ENCODE measurements around the gene CSRP1. TPM values are rescaled to one million over a fixed set of nuclear protein-coding genes. Genes with fewer than 3 reads are reported as not detected.

Gene CSRP1
- total and polyA plus RNA-seq, 9 of the 15 experiments (the other 6 are each of a cell fraction or from before 2014, with no cell fraction given), result 6.8 to 39.4 (median 23.7) TPM

- no peak for ATAC-seq
- no peak overlapping the region for H3K27ac ChIP-seq (ENCODE audit: extremely low read depth, low read depth, low read length)
- H3K79me2 ChIP-seq (ENCODE audit: control insufficient read depth, insufficient read depth, low read length), result no peaks in the 10 kb centered on the region
- no peaks in the 10 kb centered on the region for H3K9me3 ChIP-seq (replicated peaks; ENCODE audit: control insufficient read depth, insufficient read depth, low read depth, low read length)
- no peaks in the 10 kb centered on the region for H3K36me3 ChIP-seq (ENCODE audit: control insufficient read depth, insufficient read depth, low read length)
- H3K4me3 ChIP-seq, result no peak overlapping the region
- intact Hi-C loops (cut with micrococcal nuclease) (no loop called here), in situ Hi-C loops (cut with MboI) (no loop called here)
- H2AFZ ChIP-seq (ENCODE audit: low read depth, low read length), result no peak overlapping the region
- no peak for FAIRE-seq
- no peak overlapping the region for H3K4me2 ChIP-seq (ENCODE audit: insufficient read depth, low read length)
- no TSS peak for BruUV-seq (replicated peaks)
- H3K27me3 ChIP-seq (ENCODE audit: control insufficient read depth in 2 of 2, insufficient read depth in 2 of 2, low read length in 2 of 2), result peaks cover 0 to 6% of the 10 kb centered on the region in 2 experiments; a peak in 2 of 5 replicates
- CTCF ChIA-PET (ENCODE audit: low intra/inter-chr PET ratio), result interaction anchor here (1.2 kb wide), 1 partner anchor 15 kb away, joined by 3 read pairs; no protein-coding TSS in a partner anchor
- DNase-seq (ENCODE audit: extremely low read depth in 1 of 4, low spot score in 3 of 4), result no peak
- H3K4me1 ChIP-seq (replicated peaks in 1 of 2; ENCODE audit: control insufficient read depth in 2 of 2, insufficient read depth in 2 of 2, low read length in 2 of 2), result peaks cover 0 to 3% of the 10 kb centered on the region in 2 experiments; a peak in 2 of 5 replicates
- no peaks in the 10 kb centered on the region for H4K20me1 ChIP-seq (replicated peaks; ENCODE audit: control insufficient read depth, insufficient read depth, low read length)
- POLR2A ChIA-PET, result no interaction called here
- H3K9me1 ChIP-seq (ENCODE audit: control insufficient read depth, insufficient read depth, low read length), result no peaks in the 10 kb centered on the region
- H3K9ac ChIP-seq (ENCODE audit: insufficient read depth in 1 of 2, low read depth in 2 of 2, low read length in 2 of 2), result no peak overlapping the region
- 12% methylated on average over 5 of the region's 5 CpGs for WGBS (ENCODE audit: insufficient coverage, low coverage, missing lambda C conversion rate)
- TF ChIP-seq ZNF512 (tag; IDR thresholded peaks at IDR 0.05) (no peak), ZNF445 (CRISPR knock-in tag; IDR thresholded peaks at IDR 0.05; ENCODE audit: low read depth) (no peak), PHTF2 (CRISPR knock-in tag; IDR thresholded peaks at IDR 0.05) (no peak), BCOR (IDR thresholded peaks at IDR 0.05) (peak; percentile 42; the same call in 1 of the 2 replicates), LEF1 (IDR thresholded peaks at IDR 0.05) (no peak), ZNF165 (CRISPR knock-in tag; IDR thresholded peaks at IDR 0.05; ENCODE audit: borderline replicate concordance) (no peak), ASH1L (IDR thresholded peaks at IDR 0.05; ENCODE audit: borderline replicate concordance, low read depth, partially characterized antibody) (no peak), GABPA (tag; conservative IDR thresholded peaks at IDR 0.05; ENCODE audit: low read depth) (no peak), RBM25 (IDR thresholded peaks at IDR 0.05; ENCODE audit: low read depth, low read length, severe bottlenecking) (peak; percentile 65), RNF2 (IDR thresholded peaks at IDR 0.05) (no peak), KAT7 (CRISPR knock-in tag; IDR thresholded peaks at IDR 0.05; ENCODE audit: borderline replicate concordance) (no peak), ZNF146 (CRISPR knock-in tag; IDR thresholded peaks at IDR 0.05; ENCODE audit: unreplicated experiment) (peak; percentile 83), POU5F1 (IDR thresholded peaks at IDR 0.05; ENCODE audit: borderline replicate concordance, low read depth, low read length, partially characterized antibody) (no peak), RHOXF2B (CRISPR knock-in tag; conservative IDR thresholded peaks at IDR 0.05) (no peak), NFIX (CRISPR knock-in tag; IDR thresholded peaks at IDR 0.05; ENCODE audit: low read depth) (no peak)
Observed at GRCh38 chr1:201527879-201528278, 21.0 kb upstream of the CSRP1 start.
